HG02884 (cell line): ENCODE measurements around the gene SYT1.

ENCODE experiments used
- ATAC-seq: cut with Tn5 transposase; IDR thresholded peaks from one replicate; pipeline ENCODE4 v1.9.1; 2021; ENCODE audit warnings: mild to moderate bottlenecking, moderate library complexity; ENCODE audit not compliant: unreplicated experiment

Gene SYT1

DNA sequence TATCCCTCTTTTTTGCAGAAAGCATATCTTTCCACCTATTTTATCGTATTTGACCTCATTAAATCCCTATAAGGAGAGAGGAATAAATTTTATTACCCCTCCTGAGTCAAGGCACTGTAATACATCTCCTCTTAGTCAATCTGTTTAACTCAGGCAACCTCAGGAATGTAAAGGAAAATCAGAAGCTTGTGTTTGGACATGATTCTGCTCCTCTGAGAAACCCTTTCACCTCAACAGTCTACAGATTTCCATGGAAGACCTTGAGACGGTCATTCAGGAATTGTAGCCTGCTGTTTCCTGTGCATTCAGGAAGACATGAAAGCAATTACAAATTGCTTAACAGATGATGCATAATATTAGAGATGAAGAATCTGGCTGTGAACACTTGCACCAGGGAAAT lies 465.4 kb downstream of the SYT1 start:
- no peak for ATAC-seq

DNA sequence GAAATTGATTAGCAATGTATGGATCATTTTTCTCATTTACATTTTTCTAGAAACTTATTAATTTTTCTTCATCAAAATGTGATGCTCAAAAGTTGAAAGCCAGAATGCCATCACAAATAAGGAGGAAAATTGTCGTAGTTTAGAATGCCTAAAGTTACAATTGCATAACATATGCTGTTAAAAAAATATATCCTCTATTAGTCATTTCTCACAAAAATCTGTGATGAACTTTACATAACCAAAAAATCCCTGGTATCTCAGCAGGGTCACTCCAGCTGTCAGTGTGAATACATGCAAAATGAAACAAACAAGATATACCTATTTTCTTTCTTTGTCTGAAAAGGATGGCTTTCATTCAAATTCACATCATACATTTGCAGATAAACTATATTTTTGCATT lies 467.3 kb downstream of the SYT1 start:
- ATAC-seq: no peak

DNA sequence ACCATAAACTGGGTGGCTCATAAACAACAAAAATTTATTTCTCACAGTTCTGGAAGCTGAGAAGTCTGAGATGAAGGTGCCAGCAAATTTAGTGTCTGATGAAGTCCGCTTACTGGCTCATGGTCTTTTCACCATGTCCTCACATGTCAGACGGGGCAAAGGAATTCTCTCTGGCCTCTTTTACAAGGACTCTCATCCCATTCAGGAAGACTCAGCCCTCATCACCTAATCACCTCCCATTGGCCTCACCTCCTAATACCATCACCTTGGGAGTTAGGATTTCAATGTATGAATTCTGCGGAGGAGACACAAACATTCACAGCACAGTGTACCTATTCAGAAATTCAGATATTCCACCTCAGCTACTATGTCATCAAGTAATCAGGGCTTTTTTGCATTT lies 468.6 kb downstream of the SYT1 start:
- ATAC-seq: no peak

DNA sequence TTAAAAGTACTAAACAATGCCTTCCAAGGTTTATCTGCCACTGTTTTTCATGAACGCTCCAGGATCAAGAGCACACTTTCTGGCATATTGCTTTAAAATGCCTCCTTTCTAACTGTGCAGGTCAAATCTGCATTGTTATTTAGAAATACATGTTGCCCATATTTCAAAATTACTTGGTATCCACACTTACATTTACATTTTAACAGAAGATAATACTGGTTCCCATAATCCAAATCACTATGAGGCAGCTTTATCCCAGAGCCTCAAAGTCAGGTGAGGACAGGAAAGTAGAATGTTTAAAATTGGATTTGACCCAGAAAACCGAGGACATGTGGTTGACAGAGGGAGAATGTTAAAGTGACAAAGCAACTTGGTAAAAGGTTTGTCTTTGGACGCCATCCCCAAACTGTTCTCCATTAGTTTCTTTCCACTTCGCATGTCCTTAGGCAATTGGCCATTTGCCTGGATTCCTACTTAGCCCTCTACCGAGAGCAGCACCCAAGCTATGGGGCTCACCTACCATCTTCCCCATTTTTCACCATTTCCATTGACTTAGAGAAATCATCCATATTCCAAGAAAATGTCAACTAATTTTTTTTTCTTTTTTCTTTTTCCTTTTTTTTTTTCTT lies 473.2 kb downstream of the SYT1 start:
- no peak for ATAC-seq

DNA sequence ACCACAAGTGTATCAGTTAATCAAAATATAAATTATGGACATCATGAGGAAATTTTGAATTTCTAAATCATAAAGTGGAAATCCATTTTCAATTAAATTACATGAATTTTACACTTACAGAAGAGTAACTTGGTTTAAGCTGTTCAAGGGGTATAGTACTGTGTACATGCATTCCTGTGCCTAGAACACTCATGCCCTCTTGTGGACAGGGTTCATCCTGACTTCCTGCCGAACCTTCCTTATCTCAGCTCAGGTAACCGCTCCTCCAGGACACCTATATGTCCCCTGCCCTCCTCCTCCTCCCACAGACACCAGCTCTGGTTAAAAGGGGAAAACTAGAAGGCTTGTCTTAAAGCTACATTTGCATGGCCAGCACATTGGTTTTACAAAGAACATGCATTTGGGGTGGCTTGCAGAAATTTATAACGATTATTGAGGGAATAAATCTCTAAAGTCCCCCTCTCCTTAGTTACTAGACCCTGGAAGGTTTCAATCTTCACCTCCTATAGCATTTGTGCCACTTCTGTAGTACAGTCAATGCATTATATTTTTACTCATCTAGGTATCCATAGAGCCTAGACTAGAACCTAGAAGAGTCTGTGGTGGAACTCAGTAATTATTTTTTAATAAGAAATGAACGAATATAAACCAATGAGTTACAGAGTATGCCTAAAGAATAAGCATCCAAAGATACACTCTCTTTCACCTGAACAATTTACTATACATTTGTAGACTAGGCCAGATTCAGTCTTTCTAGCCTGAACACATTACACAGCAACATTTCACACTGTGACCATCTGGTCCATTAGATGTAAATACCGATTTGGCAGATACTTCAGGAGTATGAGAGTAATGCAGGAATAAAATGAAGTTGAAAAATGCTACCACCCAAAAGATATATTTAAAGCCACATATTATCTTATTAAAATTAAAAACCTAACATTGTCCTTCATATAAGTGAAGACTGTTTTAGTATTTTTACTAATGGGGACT lies 480.6 kb downstream of the SYT1 start:
- ATAC-seq: peak; percentile 57

DNA sequence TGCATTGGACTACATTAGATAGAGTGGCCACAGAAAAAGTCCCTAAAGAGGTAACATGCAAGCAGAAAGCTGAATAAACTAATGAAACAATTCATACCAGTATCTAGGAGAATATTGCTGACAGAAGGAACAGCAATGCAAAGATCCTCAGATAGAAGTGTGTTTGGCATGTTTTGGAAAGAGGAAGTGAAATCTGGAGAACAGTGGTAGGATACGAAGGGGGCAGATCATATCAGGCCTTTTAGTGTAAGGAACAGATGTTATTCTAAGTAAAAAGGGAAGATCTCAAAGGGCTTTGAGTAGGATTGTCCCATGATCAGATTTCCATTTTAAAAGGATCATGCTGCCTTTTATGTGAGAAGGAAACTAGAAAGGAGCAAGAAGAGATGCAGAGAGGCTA lies 483.3 kb downstream of the SYT1 start:
- no peak for ATAC-seq

DNA sequence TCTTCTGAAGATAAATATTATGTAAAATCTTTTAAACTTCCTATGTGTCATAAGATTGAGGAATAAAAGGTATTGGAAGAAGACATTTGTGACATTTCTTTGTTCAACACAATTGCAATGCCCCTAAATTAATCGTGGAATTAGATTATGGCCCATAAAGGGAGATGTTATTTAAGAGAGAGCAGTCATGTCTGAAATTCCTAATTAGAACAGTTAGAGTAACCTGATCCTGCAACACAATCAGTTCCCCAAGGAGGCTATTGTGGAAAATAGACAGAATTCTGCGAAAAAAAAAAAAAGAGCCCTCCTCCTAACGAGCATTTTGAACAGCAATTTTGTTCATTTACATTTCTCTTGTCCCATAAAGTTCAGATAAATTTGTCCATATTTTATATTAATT lies 486.7 kb downstream of the SYT1 start:
- no peak for ATAC-seq

DNA sequence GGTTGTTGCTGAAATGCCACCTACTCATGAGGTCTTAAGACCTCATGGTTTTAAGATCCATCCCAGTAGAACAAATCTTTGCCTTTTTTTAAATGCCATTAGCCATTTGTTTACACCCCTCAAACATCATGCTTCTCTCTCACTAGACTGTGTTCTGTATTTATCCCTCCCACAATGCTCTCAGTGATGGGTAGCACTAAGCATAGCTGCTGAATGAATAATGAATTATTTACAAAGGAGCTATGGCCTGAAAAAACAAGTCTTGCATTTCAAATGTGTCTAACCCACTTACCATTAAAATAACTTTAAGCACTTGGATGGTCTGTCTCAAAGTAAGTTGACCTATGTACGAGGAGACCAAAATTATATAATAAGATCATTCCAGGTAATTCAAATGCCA lies 491.6 kb downstream of the SYT1 start:
- no peak for ATAC-seq

DNA sequence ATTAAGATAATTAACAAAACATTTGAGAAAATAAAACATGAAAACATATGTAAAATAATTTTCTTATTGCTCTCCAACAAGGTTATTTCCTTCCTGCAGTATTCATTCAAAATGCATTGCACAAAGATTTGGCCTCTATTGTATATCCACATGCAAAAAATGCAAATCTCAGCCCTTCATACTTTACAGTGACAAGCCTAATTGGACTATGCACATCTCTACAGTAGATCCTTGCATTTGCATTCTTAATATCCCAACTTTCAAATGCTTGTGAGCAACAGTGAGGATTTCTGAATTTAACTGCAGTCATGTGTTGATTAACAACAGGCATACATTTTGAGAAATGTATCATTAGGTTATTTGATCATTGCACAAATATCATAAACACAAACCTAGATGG lies 492.5 kb downstream of the SYT1 start:
- ATAC-seq: no peak

DNA sequence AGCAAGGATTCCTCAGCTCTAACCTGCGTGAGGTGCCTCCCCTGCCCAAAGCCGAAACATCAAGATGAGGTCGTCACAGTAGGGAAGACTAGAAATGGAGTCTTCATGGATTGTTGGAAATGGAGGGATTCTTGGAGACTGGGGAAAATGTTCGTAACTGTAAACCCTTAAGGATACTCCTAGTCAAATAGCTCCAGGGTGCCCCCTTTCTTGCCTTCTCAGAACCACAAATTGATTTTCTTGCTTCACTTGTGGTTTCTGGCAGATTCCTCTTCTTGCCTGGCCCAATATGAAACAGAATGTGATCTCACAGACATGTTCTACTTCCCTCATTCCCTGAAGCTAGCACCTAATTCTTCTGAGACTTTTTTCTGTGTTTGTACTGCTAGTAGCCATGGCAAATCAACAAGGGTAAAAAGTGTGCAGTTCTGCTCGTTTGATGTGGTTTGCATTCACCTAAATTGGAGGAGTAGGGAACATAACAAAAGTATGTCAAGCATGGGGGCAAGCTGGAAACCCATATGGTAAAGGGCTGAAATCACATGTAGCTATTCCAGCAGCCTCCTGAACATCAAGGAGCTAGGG lies 494.2 kb downstream of the SYT1 start:
- no peak for ATAC-seq

DNA sequence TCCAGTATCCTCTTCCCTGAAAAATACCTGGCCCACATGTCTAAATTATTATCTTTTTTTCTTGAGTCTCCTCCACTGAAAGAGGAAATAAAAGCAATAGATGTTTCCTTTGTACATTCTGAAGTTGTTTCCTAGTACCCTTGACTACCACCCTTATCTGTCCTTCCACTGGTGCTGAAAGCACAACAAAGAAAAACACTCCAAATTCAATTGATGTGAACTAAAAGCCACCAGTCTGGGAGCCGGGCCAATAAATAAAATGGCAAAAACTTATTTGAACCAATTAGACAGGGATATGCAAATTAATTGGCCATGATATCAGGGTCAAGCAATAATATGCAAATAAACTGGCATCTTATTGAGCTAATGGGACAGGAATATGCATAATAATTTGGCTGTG lies 495.7 kb downstream of the SYT1 start:
- ATAC-seq: no peak

DNA sequence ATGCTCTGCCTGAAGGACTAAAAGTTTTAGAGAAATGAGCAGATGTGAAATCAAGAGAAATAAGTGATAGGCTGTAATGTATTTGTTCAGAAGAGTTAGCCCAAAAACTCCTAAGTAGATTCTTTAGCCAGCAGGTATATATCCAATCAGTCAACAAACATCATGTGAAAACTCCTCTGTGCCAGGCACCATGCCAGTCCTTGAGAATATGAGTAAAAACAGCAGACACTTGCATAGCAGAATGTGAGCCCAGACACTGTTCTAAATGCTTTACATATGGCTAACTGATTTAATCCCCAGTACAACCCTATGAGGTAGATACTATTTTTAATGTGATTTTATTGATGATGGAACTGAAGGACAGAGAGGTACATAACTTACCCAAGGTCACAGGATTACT lies 496.4 kb downstream of the SYT1 start:
- no peak for ATAC-seq

DNA sequence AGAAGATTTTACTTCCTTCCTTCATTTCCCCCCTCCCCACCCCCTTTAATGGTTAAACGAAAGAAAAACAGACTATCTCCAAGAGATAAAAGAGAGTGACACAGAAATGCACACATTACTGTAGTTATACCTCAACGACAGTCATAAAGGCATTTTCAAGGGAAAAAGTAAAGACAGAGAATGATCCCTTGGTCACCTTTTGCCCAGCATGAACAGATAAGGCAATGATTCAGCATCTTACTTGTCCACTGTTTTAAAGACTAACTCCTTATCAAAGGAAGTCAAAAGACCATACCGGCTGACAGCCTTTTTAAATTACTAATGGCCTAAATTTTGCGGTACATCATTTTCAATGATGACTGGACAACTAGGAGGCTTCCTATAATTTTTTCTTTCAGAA lies 499.6 kb downstream of the SYT1 start:
- no peak for ATAC-seq

DNA sequence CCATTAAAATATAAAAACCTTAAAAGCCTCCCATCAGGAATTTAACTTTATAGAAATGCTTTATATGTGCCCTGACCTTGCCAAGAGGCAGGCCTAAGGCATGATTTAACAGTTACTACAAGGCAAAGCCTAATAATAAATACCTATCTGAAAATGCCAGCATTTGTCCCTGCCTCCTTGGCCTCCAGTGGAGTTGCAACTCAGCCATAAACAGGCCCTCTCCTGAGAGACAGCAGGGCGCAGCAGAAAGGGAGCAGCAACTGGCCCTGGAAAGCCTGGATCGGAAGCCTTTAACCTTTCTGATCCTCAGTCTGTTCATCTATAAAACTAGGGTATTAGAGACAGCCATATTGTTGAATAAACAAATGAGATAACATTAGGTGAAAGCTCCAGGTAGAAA lies 501.8 kb downstream of the SYT1 start:
- no peak for ATAC-seq

DNA sequence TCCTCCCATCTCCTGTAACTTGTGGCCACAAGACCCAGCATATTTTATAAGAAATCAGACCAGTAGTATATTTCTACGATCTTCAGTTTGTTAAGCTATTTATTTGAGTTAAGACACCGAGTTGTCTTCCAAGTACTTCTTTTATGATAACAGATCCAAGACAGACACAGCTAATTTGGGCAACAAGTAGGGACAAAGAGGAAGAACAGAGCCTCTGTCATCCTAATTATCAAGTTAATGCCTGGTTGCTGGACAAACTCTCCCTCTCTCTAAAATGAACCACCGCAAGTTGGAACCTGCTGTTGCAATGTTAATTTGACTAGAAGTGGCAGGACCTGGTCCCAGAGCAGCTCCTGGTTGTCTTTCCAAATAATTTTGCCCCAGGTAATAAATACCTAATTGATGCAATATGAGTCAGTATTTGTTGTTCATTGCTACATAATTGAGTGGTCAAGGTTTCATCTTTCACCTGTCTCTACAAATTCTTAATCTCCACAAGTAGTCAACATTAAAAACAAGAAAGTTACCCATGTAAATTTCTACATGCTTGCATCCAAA lies 502.5 kb downstream of the SYT1 start:
- ATAC-seq: no peak

DNA sequence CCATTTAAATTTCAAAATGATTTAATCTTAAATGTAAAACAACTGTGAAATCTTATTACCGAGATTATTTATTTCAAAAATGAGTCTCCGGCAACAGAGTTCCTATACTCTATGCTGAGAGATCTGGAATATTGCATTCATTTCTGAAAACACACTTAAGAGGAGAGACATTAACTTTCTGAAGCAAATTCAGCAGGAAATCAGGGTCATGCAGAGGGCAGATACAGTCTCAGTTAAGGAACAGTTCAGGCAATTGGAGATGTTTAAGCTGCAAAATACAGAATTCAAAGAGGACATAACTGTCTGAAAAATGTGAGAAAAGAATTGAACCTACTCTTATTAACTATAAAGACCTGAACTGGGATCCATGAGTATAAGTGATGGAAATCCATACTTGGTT lies 505.4 kb downstream of the SYT1 start:
- no peak for ATAC-seq

DNA sequence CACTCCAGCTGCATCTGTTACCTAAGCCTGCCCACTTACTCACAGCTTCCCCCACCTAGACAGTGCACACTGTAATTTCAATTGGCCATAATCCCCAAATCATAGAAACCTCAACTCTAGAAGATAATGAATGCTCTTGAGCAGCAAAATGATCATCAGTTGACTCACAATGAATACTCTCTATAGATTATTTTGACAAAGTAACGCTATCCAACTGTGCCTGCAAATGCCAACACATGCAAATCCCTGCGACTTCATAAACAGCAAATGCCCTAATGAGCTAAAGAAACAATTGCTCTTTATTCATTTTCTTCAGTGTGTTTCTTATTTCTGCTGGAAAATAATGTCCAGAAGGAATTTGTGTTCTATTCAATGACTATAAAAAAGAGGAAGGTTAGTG lies 506.7 kb downstream of the SYT1 start:
- ATAC-seq: no peak

DNA sequence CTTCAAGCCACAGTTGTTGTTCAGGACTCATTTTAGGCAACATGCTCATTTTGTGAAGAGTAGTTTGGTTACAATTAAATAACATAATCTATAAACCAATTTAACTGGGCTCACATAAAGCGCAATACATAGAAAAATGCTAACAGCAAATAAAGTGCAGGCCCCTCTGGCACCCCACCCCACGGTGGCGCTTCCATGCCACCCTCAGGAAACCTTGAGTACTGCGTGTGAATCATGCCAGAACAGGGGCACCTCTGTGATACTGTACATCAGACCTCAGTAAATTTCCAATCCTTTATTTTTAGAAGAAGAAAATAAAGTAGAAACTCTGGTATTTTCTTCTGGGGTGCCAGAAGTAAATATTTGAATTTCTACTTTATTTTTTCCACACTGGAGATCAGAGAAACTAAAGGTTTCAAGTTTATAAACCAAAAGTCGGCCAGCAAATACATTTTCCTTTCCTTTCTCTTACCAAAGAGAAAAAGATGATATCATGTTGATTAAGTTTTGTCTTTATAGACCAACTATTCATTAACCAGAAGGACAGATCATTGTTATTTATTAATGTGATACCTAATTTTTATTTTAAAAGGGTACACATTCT lies 509.4 kb downstream of the SYT1 start:
- peak; percentile 70 for ATAC-seq

DNA sequence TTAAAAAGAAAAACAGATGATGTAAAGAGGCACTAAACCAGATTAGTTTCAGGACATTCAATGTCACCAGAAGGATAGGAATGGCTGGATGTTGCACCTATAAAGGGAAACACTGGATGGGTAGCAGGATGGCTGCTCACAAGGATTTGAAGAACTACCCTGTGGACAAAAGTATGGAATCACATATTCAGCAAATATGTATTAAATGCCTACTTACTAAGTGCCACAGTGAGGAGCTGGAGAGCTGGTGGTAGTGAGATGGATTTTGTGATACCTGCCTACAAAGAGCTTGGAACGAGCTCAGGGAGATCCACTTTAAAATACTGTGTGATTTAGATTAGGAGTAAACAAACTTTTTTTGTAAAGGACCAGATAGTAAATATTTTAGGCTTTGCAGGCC lies 510.0 kb downstream of the SYT1 start:
- no peak for ATAC-seq

DNA sequence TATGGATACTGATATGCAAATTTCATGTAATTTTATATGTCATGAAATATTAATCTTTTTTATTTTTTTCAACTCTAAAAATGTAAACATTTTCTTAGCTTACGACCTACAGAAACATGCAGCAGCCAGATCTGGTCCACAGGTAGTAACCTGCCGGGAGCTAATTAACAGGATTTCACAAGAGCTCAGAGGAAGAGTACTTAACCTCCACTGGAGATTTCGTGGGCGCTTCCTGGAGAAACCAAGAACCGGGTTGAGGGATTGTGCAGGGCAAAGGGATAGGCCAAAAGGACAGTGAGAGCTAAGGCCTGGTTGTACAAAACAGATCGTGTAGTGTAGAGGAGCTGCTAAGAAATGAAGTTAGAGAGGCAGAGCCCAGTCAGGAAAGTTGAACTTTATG lies 510.5 kb downstream of the SYT1 start:
- ATAC-seq: no peak

DNA sequence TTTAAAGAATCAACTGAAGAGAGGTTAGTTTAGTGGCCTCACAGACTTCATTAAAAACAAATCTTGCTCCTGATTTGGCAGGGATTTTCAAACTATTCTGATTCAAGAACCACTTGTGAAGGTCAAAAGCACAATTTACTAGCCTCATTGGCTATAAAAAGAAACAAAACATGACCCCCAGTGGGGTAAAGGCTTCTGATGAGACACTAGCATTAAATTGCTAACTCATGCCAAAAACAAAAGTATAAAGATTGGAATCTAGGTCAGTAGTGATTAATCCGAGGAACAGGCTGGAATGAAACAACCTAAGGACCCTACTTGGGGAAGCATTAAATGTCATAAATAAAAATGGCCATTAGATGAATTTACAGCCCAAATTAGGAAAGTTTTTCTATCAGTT lies 513.9 kb downstream of the SYT1 start:
- ATAC-seq: no peak
